Neural crest cell (in vitro differentiated cells): ENCODE measurements around the gene TRAF6. TPM values are rescaled to one million over a fixed set of nuclear protein-coding genes. Genes with fewer than 3 reads are reported as not detected.
"Not testable (repeated sequence)": the region's sequence is repeated elsewhere in the genome, so short reads cannot be mapped to it uniquely, and the experiment has no call there.

Source experiments
- DNase-seq: peaks from one replicate; pipeline ENCODE4 v3.0.0; 2021; ENCODE audit warnings: low read depth, mixed read lengths, low spot score
- H3K27ac Mint-ChIP-seq: one replicate; pipeline ENCODE4 v1.8.0; 2021; ENCODE audit warnings: mild to moderate bottlenecking, mixed read lengths; ENCODE audit not compliant: unreplicated experiment
- H3K27me3 Mint-ChIP-seq: 2 replicates; pipeline ENCODE4 v1.8.0; 2021; ENCODE audit warnings: low read depth, mild to moderate bottlenecking, mixed read lengths
- H3K36me3 Mint-ChIP-seq: 2 replicates; pipeline ENCODE4 v1.8.0; 2021; ENCODE audit warnings: low read depth, mild to moderate bottlenecking, mixed read lengths
- H3K4me1 Mint-ChIP-seq: 2 replicates; pipeline ENCODE4 v1.8.0; 2021; ENCODE audit warnings: mixed read lengths
- H3K4me3 Mint-ChIP-seq: one replicate; pipeline ENCODE4 v1.8.0; 2021; ENCODE audit warnings: mild to moderate bottlenecking, mixed read lengths
- H3K9me3 Mint-ChIP-seq: 2 replicates; pipeline ENCODE4 v1.8.0; 2021; ENCODE audit warnings: mixed read lengths
- total RNA-seq: library from RNA; stranded (reverse); gene quantifications from 2 replicates; pipeline ENCODE4 v1.2.1, GENCODE V29; 2021
- TF ChIP-seq, protein P1 (sequence below): fragments of 200-600 bp; sonication (generic); conservative IDR thresholded peaks from 2 replicates; pipeline ENCODE4 v1.5.0; 2021; ENCODE audit warnings: antibody characterized with exemption, mild to moderate bottlenecking

Gene TRAF6
- total RNA-seq, 1 donor from 2014 or later, result 12.9 TPM

DNA sequence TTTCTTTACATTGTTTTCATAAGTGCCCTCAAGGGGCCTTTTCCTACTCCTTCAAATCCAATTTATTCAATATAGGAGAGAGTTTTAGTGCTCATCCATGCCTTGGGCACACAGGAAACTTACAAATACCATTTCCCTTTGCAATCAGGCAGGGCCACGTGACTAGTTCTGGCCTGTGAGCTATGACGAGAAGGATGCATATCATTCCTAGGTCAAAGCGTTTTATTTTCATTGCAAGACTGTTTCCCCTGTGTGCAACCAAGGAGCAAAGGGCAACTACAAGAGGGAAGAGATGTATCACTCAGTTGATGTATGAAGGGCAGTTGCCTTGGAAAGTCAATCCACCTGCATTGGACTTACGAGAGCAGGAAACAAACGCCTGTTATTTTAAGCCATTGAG lies 1.9 kb upstream of the TRAF6 start:
- Mint-ChIP-seq H3K4me3 (peak overlapping the region; percentile 95), H3K4me1 (peaks cover 19% of the 10 kb centered on the region), H3K27me3 (peaks cover 23% of the 10 kb centered on the region), H3K9me3 (no peaks in the 10 kb centered on the region), H3K27ac (no peak overlapping the region), H3K36me3 (no peaks in the 10 kb centered on the region)
- TF ChIP-seq, protein P1, sequence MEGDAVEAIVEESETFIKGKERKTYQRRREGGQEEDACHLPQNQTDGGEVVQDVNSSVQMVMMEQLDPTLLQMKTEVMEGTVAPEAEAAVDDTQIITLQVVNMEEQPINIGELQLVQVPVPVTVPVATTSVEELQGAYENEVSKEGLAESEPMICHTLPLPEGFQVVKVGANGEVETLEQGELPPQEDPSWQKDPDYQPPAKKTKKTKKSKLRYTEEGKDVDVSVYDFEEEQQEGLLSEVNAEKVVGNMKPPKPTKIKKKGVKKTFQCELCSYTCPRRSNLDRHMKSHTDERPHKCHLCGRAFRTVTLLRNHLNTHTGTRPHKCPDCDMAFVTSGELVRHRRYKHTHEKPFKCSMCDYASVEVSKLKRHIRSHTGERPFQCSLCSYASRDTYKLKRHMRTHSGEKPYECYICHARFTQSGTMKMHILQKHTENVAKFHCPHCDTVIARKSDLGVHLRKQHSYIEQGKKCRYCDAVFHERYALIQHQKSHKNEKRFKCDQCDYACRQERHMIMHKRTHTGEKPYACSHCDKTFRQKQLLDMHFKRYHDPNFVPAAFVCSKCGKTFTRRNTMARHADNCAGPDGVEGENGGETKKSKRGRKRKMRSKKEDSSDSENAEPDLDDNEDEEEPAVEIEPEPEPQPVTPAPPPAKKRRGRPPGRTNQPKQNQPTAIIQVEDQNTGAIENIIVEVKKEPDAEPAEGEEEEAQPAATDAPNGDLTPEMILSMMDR, result no peak
- no peak for DNase-seq

DNA sequence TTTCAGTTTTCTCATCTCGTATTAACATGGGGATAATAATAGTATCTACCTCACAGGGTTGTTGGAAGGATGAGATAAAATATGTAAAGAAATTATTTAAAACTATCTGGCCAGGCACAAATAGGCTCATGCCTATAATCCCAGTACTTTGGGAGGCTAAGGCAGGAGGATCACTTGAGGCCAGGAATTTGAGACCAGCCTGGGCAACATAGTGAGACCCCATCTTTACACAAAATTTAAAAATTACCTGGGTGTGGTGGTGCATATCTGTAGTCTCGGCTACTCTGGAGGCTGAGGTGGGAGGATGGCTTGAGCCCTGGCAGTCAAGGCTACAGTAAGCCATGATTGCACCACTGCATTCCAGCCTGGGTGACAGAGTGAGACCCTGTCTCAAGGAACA lies 990 bp upstream of the TRAF6 start:
- not testable (repeated sequence) for H3K27ac Mint-ChIP-seq, DNase-seq, H3K36me3 Mint-ChIP-seq, H3K9me3 Mint-ChIP-seq
- peaks cover 19% of the 10 kb centered on the region for H3K27me3 Mint-ChIP-seq
- H3K4me3 Mint-ChIP-seq, result peak overlapping the region; percentile 95
- H3K4me1 Mint-ChIP-seq, result peaks cover 19% of the 10 kb centered on the region

DNA sequence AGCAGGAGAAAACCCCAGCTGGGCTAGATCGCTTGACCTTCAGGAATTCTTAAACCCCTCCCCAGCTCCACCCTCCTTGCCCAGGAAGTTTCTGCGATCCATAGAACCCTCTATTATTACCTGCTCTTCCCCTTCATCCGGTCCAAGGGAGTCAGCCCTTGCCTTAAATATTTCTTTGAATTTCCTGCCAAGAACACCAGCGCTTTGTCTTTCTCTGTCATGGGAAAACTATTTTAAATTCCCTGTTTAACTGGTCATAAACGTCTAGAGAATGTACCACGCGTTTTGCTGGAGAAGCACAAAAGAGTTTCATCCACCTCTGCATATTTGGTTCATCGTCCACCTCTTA lies 496 bp upstream of the TRAF6 start:
- peak overlapping the region; percentile 95 for H3K4me3 Mint-ChIP-seq
- peaks cover 18% of the 10 kb centered on the region for H3K27me3 Mint-ChIP-seq
- no peak for DNase-seq
- H3K4me1 Mint-ChIP-seq, result peaks cover 19% of the 10 kb centered on the region
- no peaks in the 10 kb centered on the region for H3K36me3 Mint-ChIP-seq
- TF ChIP-seq, protein P1, result no peak
- no peaks in the 10 kb centered on the region for H3K9me3 Mint-ChIP-seq
- no peak overlapping the region for H3K27ac Mint-ChIP-seq

DNA sequence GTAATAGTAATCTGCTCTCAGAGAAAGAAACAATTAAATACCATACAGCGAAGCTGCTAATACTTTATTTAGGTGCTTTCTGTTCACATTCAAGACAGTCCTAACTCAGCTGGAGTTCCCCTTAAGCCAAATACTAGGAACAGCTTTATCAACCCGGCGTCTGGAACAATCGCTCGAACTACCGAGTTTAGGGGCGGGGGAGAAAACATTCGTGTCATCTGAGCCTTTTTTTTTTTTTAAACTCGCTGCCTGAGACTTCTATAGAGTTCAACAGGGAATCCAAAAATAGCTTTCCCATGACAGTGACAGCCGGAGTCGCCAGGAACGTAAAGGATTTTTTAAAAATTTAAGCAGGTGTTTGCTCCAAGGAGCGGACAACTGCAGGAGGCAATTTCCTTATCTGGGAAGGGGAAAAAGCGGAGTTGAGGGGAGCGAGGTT lies 852 bp downstream of the TRAF6 start:
- Mint-ChIP-seq H3K36me3 (peaks cover 3% of the 10 kb centered on the region), H3K4me1 (peaks cover 19% of the 10 kb centered on the region)

DNA sequence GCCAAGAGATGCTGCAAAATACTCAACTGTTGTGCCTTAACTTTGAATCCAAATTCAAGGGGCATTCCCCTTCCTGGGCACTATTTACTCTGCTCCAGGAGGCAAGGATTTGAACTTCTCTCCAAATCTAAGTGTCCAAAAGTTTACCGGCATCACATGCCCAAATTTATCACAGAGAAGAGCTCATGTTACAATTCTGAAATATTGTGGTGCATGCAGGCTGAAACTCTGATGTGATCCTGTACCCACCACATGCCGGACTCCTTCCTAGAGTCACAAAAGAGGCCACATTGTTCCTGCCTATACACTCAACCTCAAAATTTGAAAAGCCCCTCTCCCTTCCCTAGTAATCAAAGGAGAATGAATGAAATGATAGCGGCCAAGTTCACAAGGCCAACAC lies 1.3 kb downstream of the TRAF6 start:
- Mint-ChIP-seq H3K4me1 (peaks cover 19% of the 10 kb centered on the region), H3K27ac (no peak overlapping the region), H3K27me3 (peaks cover 4% of the 10 kb centered on the region), H3K9me3 (no peaks in the 10 kb centered on the region), H3K4me3 (peak overlapping the region; percentile 95), H3K36me3 (peaks cover 3% of the 10 kb centered on the region)
- TF ChIP-seq, protein P1, result no peak
- DNase-seq, result no peak

More for the DNA sequence above, 852 bp downstream of the TRAF6 start:
- DNase-seq, result no peak
- Mint-ChIP-seq H3K27me3 (peaks cover 5% of the 10 kb centered on the region), H3K27ac (peak overlapping the region; percentile 91), H3K4me3 (peak overlapping the region; percentile 95), H3K9me3 (no peaks in the 10 kb centered on the region)
- TF ChIP-seq, protein P1, result no peak

DNA sequence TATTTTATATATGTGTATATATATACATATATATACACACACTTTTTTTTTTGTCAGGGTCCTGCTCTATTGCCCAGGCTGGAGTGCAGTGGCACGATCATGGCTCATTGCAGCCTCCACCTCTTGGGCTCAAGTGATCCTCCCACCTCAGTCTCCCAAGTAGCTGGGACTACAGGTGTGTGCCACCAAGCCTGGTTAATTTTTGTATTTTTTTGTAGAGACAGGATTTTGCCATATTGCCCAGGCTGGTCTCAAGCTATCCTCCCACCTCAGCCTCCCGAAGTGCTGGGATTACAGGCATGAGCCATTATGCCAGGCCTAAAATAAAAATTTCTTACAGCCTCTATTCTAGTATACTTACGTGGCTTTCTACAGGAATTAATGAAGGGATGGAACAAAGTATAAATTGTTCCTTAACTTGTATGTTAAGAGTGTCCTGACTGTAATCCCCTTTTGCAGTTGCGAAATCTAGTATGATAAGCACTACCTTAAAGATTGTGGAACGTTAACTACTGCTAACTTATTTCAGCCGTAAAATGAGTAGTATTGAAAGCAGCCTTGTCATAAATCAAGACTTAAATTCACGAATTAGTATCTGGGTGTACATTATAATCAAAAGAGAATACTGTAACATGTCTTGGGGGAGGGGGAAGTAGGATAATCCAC lies 2.1 kb downstream of the TRAF6 start:
- no peak for DNase-seq
- Mint-ChIP-seq H3K27me3 (peaks cover 3% of the 10 kb centered on the region), H3K4me3 (peak overlapping the region; percentile 95), H3K4me1 (peaks cover 19% of the 10 kb centered on the region), H3K27ac (no peak overlapping the region), H3K36me3 (peaks cover 3% of the 10 kb centered on the region), H3K9me3 (no peaks in the 10 kb centered on the region)
- TF ChIP-seq, protein P1, result no peak
